LHCN-M2 (cell line): ENCODE measurements around the gene ZNF442. TPM values are rescaled to one million over a fixed set of nuclear protein-coding genes. Genes with fewer than 3 reads are reported as not detected.
"Not testable (repeated sequence)": the region's sequence is repeated elsewhere in the genome, so short reads cannot be mapped to it uniquely, and the experiment has no call there.

Experiments
- DNase-seq: peaks from one replicate; pipeline ENCODE4 v3.0.0-alpha.2; 2012; ENCODE audit warnings: low read depth
- total RNA-seq: library from RNA; depleted of rRNA; stranded (reverse); fragments of >200 nt; gene quantifications from 2 replicates; pipeline ENCODE4 v1.2.3, GENCODE V29; 2014; rRNA removed

The ZNF442 gene
- total RNA-seq, 1 experiment from 2014 or later: 3.0 TPM

DNA sequence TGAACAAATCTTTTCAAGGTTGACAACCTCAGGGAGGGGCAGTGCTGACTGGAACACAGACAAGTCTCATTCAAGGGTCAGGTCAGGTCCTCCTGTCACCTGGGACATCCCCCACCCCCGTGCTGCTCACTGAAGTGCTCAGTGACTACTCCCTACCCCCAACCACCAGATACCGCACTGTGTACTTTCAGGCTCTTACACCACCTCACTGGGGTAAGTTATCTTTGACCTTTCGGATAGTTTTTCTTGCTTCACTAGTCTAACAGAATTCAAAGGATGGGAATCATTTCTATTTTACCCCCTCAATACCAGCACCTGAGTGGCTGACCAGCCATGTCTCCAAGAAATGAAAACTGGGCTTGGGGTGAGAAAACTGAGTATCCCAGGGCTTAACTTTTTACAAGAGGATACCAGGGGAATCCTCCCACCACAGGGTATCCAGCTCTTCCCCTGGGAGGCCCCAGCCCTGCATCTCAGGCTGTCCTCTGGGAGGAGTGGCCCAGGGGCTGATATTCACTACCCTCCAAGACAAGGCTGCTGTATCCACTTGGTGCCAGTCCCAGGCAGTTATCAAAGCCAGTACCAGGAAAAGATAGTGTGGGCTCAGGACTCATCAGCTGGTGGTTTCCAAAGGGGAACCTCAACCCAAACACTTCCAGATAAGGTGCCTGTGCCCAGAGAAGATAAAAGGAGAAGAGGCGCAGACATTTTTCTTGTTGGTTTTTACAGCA is 34.1 kb downstream of the ZNF442 start:
- no peak for DNase-seq

DNA sequence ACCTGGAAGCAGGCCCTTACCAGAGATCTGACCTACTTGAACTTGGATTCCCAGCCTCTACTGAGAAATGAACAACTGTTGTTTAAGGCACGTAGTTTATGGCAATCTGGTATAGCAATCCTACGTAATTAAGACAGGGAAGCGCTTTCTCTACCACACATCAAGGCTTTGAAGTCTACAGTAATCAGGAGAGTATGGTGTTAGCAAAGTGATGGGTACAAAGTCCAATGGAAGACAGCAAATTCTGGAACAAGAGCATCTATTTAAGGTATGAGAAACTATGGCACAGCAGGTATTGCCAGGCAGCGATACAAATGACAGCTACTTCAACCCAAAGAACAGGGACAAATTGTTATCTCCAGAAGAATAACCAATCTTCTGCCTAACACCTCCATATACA is 35.1 kb downstream of the ZNF442 start:
- no peak for DNase-seq

DNA sequence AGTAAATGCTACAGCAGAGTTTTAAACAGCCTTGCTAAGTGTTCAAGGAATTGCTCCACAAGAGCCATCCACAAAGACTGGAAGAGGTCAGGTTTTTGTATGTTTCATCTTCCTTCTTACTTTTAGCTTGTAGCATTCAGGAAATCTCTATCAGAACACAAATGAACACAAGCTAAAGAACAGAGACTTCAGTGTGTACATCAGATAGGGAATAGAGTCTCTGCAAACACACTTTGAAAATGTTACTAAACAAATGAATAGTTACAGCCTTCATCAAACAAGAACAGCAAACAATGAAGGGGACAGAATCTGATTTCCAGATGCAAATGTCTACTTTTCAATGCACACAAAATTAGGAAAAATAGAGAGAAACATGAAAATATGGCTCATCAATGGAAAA is 39.8 kb downstream of the ZNF442 start:
- no peak for DNase-seq

DNA sequence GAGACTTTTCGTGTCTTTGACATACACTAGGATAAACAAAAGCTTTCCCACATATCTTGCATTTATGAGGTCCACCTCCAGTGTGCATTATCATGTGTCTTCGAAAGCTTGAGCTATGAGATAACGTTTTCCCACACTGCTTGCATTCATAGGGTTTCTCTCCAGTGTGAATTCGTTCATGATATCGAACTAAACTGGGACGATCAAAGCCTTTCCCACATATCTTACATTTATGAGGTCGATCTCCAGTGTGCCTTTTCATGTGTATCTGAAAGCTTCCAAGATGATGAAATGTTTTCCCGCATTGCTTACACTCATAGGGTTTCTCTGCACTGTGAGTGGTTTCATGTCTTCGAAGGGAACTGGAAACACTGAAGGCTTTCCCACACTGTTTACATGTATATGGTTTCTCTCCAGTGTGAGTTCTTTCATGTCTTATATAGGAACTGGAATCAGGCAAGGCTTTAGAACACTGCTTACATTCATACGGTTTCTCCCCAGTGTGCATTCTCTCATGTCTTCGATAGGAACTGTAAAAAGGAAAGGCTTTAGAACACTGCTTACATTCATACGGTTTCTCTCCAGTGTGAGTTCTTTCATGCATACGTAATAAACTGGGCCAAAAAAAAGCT is 46.6 kb downstream of the ZNF442 start:
- no peak for DNase-seq

DNA sequence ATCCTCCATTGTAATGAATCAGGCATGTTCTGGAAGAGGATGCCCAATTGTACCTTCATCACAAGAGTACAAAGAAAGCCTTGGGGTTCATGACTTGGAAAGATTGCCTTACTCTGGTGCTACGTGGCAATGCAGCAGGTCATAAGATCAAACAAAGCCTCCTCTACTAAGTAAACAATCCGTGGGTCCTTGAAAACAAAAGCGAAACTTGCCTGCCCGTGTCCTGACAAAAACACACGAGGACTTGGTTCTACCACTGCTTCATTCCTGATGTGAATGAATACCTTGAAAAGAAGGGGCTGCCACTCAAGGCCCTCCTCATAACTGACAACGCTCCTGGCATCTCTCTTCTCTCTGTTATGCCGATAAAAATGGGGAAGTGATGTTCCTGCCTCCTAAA is 50.9 kb downstream of the ZNF442 start:
- no peak for DNase-seq

DNA sequence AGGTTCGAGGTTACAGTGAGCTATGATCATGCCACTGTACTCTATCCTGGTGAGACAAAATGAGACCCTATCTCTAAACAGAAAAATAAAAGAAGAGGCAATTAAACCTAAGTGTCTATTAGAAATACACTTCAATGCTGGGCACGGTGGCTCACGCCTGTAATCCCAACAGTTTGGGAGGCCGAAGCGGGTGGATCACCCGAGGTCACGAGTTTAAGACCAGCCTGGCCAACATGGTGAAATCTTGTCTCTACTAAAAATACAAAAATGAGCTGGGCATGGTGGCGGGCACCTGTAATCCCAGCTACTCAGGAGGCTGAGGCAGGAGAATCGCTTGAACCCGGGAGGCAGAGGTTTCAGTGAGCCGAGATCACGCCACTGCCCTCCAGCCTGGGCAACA is 56.6 kb downstream of the ZNF442 start:
- DNase-seq: not testable (repeated sequence)

Other genes starting within 250 kb of the ZNF442 start
- 5.8 and 6.0 TPM in 2 replicates for gene ZNF20, start 225.3 kb downstream of the ZNF442 start, total RNA-seq
- 8.6 and 10.6 TPM in 2 replicates for gene ZNF625, start 208.9 kb downstream of the ZNF442 start, total RNA-seq
- gene ZNF136, start 202.6 kb downstream of the ZNF442 start, total RNA-seq: 6.8 and 7.1 TPM in 2 replicates
- 4.3 and 6.2 TPM in 2 replicates for gene ZNF44, start 70.8 kb downstream of the ZNF442 start, total RNA-seq
- gene ZNF563, start 32.0 kb downstream of the ZNF442 start, total RNA-seq: 4.8 and 6.4 TPM in 2 replicates
- gene ZNF799, start 35.6 kb upstream of the ZNF442 start, total RNA-seq: 4.3 and 4.9 TPM in 2 replicates
- gene ZNF443, start 75.3 kb upstream of the ZNF442 start, total RNA-seq: 3.5 and 4.5 TPM in 2 replicates
- 2.2 and 3.2 TPM in 2 replicates for gene ZNF709, start 119.1 kb upstream of the ZNF442 start, total RNA-seq
- gene ZNF564, start 185.8 kb upstream of the ZNF442 start, total RNA-seq: 5.5 and 6.0 TPM in 2 replicates
- 6.4 and 10.3 TPM in 2 replicates for gene ZNF490, start 245.1 kb upstream of the ZNF442 start, total RNA-seq
- 8.4 and 11.5 TPM in 2 replicates for gene ZNF791, start 245.2 kb upstream of the ZNF442 start, total RNA-seq